Stimulated activated naive CD8-positive, alpha-beta T cell treated with anti-CD3 and anti-CD28 coated beads, Interleukin-15, Interleukin-2, amounts not matched to agents 100 ng/mL and 50 ng/mL, for 24 hours (primary cell): Measurements from ENCODE around the gene ACBD6.

Experiments
- H3K27ac Mint-ChIP-seq: one replicate; pipeline ENCODE4 v1.8.0; 2021; ENCODE audit warnings: mild to moderate bottlenecking, mixed read lengths
- H3K27me3 Mint-ChIP-seq: one replicate; pipeline ENCODE4 v1.8.0; 2021; ENCODE audit warnings: mixed read lengths
- H3K36me3 Mint-ChIP-seq: one replicate; pipeline ENCODE4 v1.8.0; 2021; ENCODE audit warnings: low read depth, mixed read lengths
- H3K4me1 Mint-ChIP-seq: one replicate; pipeline ENCODE4 v1.8.0; 2021; ENCODE audit warnings: low read depth, mixed read lengths
- H3K4me3 Mint-ChIP-seq: one replicate; pipeline ENCODE4 v1.8.0; 2021; ENCODE audit warnings: mild to moderate bottlenecking, mixed read lengths
- H3K9me3 Mint-ChIP-seq: one replicate; pipeline ENCODE4 v1.8.0; 2021; ENCODE audit warnings: mixed read lengths

Gene ACBD6

GRCh38 chr1:180254854-180255253, 247.5 kb downstream of the ACBD6 start:
- no peaks in the 10 kb centered on the region for H3K4me1 Mint-ChIP-seq
- H3K27ac Mint-ChIP-seq = no peak overlapping the region
- no peak overlapping the region for H3K4me3 Mint-ChIP-seq
- peaks cover 50% of the 10 kb centered on the region for H3K27me3 Mint-ChIP-seq
- H3K36me3 Mint-ChIP-seq = no peaks in the 10 kb centered on the region
- H3K9me3 Mint-ChIP-seq = no peaks in the 10 kb centered on the region

GRCh38 chr1:180254496-180254819, 247.9 kb downstream of the ACBD6 start:
- no peaks in the 10 kb centered on the region for H3K9me3 Mint-ChIP-seq
- no peak overlapping the region for H3K27ac Mint-ChIP-seq
- H3K4me3 Mint-ChIP-seq = no peak overlapping the region
- no peaks in the 10 kb centered on the region for H3K4me1 Mint-ChIP-seq
- H3K36me3 Mint-ChIP-seq = no peaks in the 10 kb centered on the region
- peaks cover 53% of the 10 kb centered on the region for H3K27me3 Mint-ChIP-seq

GRCh38 chr1:180253585-180254495, 248.5 kb downstream of the ACBD6 start:
- Mint-ChIP-seq H3K4me3 (no peak overlapping the region), H3K36me3 (no peaks in the 10 kb centered on the region), H3K27me3 (peaks cover 53% of the 10 kb centered on the region), H3K9me3 (no peaks in the 10 kb centered on the region), H3K4me1 (no peaks in the 10 kb centered on the region), H3K27ac (no peak overlapping the region)

- Mint-ChIP-seq H3K27me3 (peaks cover 51% of the 10 kb centered on the region), H3K4me1 (no peaks in the 10 kb centered on the region), H3K27ac (no peak overlapping the region), H3K4me3 (no peak overlapping the region), H3K9me3 (no peaks in the 10 kb centered on the region), H3K36me3 (no peaks in the 10 kb centered on the region)
Observed at GRCh38 chr1:180252638-180253536, 249.5 kb downstream of the ACBD6 start.

- Mint-ChIP-seq H3K4me1 (no peaks in the 10 kb centered on the region), H3K27ac (no peak overlapping the region), H3K4me3 (no peak overlapping the region), H3K36me3 (no peaks in the 10 kb centered on the region), H3K27me3 (peaks cover 40% of the 10 kb centered on the region), H3K9me3 (no peaks in the 10 kb centered on the region)
Observed at GRCh38 chr1:180251526-180252305, 250.7 kb downstream of the ACBD6 start.

GRCh38 chr1:180250883-180251509, 251.4 kb downstream of the ACBD6 start:
- peaks cover 34% of the 10 kb centered on the region for H3K27me3 Mint-ChIP-seq
- H3K4me1 Mint-ChIP-seq = no peaks in the 10 kb centered on the region
- H3K4me3 Mint-ChIP-seq = no peak overlapping the region
- no peaks in the 10 kb centered on the region for H3K36me3 Mint-ChIP-seq
- H3K9me3 Mint-ChIP-seq = no peaks in the 10 kb centered on the region
- no peak overlapping the region for H3K27ac Mint-ChIP-seq

GRCh38 chr1:180250499-180250770, 251.9 kb downstream of the ACBD6 start:
- H3K9me3 Mint-ChIP-seq = no peaks in the 10 kb centered on the region
- H3K4me3 Mint-ChIP-seq = no peak overlapping the region
- H3K27ac Mint-ChIP-seq = no peak overlapping the region
- H3K4me1 Mint-ChIP-seq = no peaks in the 10 kb centered on the region
- H3K36me3 Mint-ChIP-seq = no peaks in the 10 kb centered on the region
- peaks cover 32% of the 10 kb centered on the region for H3K27me3 Mint-ChIP-seq

- no peak overlapping the region for H3K4me3 Mint-ChIP-seq
- no peak overlapping the region for H3K27ac Mint-ChIP-seq
Observed at GRCh38 chr1:180249725-180250498, 252.5 kb downstream of the ACBD6 start.

GRCh38 chr1:180248731-180249681, 253.4 kb downstream of the ACBD6 start:
- Mint-ChIP-seq H3K4me3 (no peak overlapping the region), H3K9me3 (no peaks in the 10 kb centered on the region), H3K27me3 (peaks cover 38% of the 10 kb centered on the region), H3K4me1 (no peaks in the 10 kb centered on the region), H3K27ac (no peak overlapping the region), H3K36me3 (no peaks in the 10 kb centered on the region)

More at GRCh38 chr1:180249725-180250498, 252.5 kb downstream of the ACBD6 start:
- Mint-ChIP-seq H3K36me3 (no peaks in the 10 kb centered on the region), H3K27me3 (peaks cover 33% of the 10 kb centered on the region), H3K4me1 (no peaks in the 10 kb centered on the region), H3K9me3 (no peaks in the 10 kb centered on the region)

GRCh38 chr1:180248176-180248575, 254.2 kb downstream of the ACBD6 start:
- H3K36me3 Mint-ChIP-seq = no peaks in the 10 kb centered on the region
- no peak overlapping the region for H3K4me3 Mint-ChIP-seq
- no peaks in the 10 kb centered on the region for H3K4me1 Mint-ChIP-seq
- no peaks in the 10 kb centered on the region for H3K9me3 Mint-ChIP-seq
- peaks cover 31% of the 10 kb centered on the region for H3K27me3 Mint-ChIP-seq
- H3K27ac Mint-ChIP-seq = no peak overlapping the region

- Mint-ChIP-seq H3K36me3 (no peaks in the 10 kb centered on the region), H3K9me3 (no peaks in the 10 kb centered on the region), H3K27ac (no peak overlapping the region), H3K4me3 (no peak overlapping the region), H3K4me1 (no peaks in the 10 kb centered on the region), H3K27me3 (peaks cover 29% of the 10 kb centered on the region)
Observed at GRCh38 chr1:180247580-180247979, 254.8 kb downstream of the ACBD6 start.

GRCh38 chr1:180247061-180247460, 255.3 kb downstream of the ACBD6 start:
- Mint-ChIP-seq H3K36me3 (no peaks in the 10 kb centered on the region), H3K9me3 (no peaks in the 10 kb centered on the region), H3K4me3 (no peak overlapping the region), H3K27ac (no peak overlapping the region), H3K27me3 (peaks cover 32% of the 10 kb centered on the region), H3K4me1 (no peaks in the 10 kb centered on the region)

GRCh38 chr1:180246579-180246978, 255.8 kb downstream of the ACBD6 start:
- H3K27me3 Mint-ChIP-seq = peaks cover 30% of the 10 kb centered on the region
- no peaks in the 10 kb centered on the region for H3K9me3 Mint-ChIP-seq

More at GRCh38 chr1:180246579-180246978, 255.8 kb downstream of the ACBD6 start:
- Mint-ChIP-seq H3K27ac (no peak overlapping the region), H3K4me3 (no peak overlapping the region), H3K36me3 (no peaks in the 10 kb centered on the region), H3K4me1 (no peaks in the 10 kb centered on the region)
